ENCODE measurements around the gene RHBDL3.

Gene RHBDL3

GRCh38 chr17:32266389-32267301 is 1.0 kb downstream of the RHBDL3 start:
- DNase-seq = no peak

DNA sequence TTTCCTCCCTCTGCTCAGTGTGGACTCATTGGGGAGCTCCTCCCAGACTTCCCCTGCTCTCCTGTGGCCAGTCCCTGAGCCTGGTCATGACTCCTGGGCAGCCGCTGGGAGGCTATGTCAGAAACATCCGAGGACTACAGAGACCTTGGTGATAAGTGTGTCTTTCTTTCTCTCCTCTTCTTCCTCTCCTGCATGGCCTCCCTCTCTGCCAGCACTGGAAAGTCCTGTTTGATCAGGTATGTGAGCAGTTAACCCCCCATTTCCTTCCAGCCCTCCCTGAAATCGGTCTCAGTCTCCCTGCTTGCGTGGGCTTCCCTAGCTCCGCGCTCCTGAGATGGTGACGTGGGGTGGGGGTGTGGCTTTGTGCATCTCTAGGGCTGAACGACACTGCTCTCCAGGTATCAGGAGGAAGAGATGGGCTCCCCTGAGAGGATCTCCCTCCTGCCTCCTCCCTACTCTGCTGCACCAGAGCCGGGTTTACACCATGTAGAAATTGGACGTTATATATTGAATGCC is 2.1 kb downstream of the RHBDL3 start:
- no peak for DNase-seq

DNA sequence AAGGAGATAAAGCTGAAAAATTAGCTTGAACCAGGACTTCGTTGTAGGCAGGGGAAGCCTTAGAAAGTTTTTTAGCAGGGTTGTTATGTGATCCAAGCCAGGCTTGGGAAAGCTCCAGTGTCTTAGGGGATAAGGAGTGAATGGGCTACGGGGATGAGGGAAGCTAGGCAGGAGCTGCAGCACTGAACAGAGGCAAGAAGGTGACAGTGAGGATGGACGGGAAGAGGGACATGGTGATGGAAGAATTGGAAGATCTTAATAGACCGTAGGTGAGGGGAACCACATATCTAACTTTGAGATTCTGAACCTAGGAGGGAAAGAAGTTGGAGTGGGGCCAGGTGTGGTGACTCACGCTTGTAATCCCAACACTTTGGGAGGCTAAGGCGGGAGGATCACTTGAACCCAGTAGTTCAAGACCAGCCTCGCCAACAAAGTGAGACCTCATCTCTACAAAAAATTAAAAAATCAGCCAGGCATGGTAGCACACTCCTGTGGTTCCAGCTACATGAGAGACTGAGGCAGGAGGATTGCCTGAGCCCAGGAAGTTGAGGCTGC is 3.2 kb downstream of the RHBDL3 start:
- DNase-seq = no peak

DNA sequence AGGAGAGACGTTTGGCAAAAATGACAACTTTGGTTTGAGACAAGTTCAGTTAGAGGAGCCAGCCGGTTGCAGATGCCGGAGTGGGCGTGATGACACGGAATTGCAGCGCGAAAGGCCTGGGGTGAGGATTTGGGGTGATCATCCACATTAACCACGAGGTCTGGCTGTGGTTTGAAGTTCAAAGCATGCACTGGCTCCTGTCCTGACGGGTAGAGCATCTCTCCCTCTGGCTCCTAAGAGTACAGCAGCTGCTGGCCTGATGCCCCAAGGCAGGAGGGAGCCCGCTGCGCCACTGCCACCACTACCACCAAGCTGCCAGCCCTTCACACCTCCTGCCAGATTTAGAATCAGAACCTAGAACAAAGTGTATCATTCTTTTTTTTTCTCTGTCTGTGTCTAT is 3.7 kb downstream of the RHBDL3 start:
- DNase-seq = no peak

- DNase-seq = no peak
These were observed 6.2 kb downstream of the RHBDL3 start for GRCh38 chr17:32271844-32272243.

GRCh38 chr17:32274101-32274500 is 8.5 kb downstream of the RHBDL3 start:
- DNase-seq = no peak

DNA sequence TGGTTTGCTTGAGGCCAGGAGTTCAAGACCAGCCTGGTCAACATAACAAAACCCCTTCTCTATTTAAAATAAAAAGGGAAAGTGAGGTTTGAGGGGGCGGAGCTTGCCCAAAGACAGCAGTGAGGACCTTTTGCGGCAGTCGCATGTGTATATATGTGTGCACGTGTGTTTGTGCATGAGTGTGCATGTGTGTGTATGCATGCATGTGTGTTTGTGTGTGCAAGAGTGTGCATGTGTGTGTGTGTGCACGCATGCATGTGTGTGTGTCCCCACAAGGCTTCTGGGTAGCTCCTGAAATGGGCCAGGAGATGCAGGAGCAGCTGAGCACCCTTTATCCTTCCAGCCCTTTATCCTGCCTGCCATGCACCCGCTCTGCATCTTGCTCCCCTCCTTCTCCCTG is 9.0 kb downstream of the RHBDL3 start:
- DNase-seq = no peak

DNA sequence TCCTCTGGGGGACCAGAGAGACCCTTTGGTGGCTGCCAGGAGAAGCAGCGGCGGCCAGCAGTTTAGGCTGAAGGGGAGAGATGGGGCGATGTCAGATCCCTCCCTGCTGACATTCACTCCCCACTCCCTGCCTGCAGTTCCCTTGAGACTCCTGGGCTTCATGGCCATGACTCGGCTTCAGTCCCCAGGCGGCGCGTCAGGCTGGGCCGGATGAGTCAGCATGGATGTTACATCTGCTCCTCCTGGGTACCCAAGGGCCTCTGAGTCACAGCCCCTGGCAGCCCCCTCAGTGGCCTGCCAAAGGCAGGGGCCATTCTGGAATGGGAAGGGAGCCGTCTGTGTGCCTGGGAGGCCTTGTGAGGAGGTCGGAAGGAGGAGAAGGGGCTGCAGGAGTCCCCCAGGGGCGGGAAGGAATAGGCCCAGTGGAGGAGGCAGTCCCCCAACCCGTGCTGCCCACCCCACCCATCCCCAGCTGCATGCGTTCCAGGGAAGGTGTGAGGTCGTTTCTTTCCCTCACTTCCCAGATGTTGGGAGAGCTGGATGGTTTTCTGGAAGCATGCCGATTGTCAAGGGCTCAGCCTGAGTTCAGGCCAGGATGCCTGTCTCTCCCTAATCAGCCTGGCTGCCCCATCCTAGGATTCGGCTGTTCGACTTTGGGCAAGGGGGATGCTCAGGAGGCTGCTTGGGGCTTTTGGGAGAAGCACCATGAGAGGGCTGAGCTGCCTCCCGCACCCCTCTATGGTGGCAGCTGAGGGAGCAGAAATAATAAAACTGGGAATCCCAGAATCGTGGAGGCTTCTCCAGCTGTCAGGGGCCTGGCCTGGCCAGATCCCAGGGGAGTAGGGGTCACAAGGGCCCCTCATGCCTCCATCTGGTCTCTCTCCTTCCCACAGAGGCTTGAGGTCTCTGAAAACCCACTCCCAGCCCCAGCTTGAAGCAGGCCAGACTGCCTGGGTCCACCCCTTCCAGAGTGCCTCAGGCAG is 9.7 kb downstream of the RHBDL3 start:
- DNase-seq = no peak

GRCh38 chr17:32276171-32276601 is 10.6 kb downstream of the RHBDL3 start:
- no peak for DNase-seq

DNA sequence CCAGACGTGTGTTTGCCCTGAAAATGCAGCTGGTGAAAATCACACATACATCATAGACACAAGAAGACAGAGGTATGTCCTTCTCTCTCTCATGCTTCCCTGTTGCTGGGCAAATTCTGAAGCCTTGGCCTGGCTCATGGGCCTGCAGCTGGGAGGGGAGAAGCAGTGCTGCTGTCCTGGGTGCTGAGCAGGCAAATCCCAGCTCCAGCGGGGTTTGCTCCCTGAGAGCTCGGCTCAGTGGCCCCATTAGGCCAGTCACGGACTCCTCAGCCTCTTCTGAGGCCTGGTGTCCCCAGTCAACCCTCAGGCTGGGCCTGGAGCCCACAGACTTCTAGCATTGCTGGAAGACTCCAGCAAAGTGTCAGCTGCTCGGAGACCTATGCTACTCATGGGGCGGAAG is 11.7 kb downstream of the RHBDL3 start:
- no peak for DNase-seq

- DNase-seq = no peak
These were observed 13.2 kb downstream of the RHBDL3 start for GRCh38 chr17:32278815-32279214.

- no peak for DNase-seq
These were observed 14.5 kb downstream of the RHBDL3 start for GRCh38 chr17:32279891-32280716.

DNA sequence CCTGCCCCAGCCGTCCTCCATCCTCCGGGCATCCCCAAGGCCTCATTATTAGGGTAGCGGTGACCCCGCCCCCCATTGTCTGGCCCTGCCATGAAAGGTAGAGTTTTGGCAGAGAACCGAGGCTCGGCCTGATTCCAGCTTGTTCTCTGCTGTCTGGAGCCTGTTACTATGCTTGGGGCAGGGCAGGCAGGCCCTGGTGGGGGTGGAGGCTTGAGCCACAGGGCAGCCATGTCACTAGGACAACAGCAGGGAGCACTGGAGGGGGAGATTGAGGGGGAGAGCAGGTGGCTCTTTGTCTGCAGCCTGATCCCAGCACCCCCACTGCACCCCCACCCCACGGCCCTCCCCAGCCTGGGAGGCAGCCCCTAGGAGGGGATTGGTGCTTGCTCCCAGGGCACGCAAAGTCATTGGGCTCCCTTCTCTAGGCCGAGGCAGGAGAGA is 15.4 kb downstream of the RHBDL3 start:
- no peak for DNase-seq

DNA sequence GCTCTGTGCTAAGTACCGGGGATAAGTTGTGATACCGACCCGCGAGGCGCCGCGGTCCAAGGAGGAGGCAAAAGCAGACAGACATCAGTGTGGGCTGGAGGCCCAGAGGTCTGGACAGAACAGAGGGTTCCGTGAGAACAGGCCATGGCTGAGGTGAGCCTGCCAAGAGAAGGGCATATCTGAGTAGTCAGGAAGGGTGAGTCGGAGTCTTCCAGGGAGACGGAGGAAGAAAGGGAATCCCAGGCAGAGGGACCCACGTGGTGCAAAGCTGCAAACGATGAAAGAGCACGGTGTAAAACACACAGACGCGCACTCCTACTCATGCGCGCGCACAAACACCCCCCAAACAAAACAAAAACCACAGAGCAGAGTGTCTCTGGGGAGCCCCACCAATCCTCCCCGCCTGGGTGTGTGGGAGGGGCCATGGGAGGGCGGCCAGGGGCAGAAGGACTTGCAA is 18.1 kb downstream of the RHBDL3 start:
- DNase-seq = no peak

- DNase-seq = no peak
These were observed 19.7 kb downstream of the RHBDL3 start for GRCh38 chr17:32285306-32285705.

- DNase-seq = no peak
These were observed 20.3 kb downstream of the RHBDL3 start for GRCh38 chr17:32285746-32286517.

DNA sequence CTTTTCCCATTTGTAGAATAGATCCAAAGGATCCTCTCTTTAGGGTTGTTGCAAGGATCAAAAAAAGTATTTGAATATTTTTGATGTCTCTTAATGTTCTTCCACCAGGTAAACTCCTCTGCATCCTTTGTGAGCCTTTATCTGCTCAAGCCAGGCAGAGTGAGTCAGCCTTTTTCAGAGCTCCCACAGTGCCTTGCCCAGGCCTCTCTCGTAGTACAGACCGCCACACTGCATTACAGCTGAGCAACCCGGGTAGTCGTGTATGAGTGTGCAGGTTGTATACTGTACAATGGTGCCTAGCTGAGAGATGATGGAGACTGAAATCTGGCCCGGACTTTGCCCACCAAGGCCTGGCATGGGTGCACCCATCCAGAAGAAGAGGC is 20.9 kb downstream of the RHBDL3 start:
- no peak for DNase-seq

GRCh38 chr17:32287804-32288511 is 22.3 kb downstream of the RHBDL3 start:
- DNase-seq = no peak

DNA sequence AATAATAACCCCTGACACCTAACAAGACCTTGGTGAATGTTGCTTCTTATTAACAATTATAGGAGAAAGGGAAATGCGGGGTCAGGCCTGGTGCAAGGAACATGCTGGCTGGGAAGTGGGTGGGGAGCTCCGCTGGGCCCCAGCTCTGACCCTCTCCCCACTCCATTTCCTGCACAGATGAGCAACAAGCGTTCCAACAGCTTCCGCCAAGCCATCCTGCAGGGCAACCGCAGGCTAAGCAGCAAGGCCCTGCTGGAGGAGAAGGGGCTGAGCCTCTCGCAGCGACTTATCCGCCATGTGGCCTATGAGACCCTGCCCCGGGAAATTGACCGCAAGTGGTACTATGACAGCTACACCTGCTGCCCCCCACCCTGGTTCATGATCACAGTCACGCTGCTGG is 23.0 kb downstream of the RHBDL3 start:
- DNase-seq = no peak

DNA sequence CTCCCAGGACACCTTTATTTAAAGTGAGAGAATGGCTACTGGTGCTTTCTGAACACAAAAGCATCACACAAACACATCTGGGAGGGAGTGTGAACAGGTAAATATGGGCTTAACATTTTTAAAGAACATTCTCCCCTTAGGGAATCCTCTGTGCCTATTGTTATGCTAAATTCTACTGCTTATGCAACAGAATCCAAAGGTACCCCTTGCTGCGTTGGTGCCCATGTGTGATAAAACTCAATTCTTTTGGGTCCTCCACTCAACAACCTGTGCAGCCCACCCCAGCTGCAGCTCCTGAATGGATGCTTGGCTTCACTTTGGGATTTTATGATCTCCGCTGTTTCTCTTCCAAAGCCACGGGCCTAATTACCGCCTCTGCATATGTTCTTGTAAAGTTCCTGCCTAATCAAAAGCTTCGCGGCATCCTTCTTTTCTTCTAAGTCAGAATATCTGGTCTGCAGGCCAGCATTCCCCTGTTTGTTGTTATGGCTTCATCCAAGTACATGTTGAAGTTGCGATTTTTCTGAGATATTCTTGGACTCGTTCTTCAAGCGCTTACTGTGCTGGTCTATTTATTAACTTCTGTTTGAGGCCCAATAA is 23.9 kb downstream of the RHBDL3 start:
- DNase-seq = no peak
